GF-D8 (cell line): Measurements from ENCODE around the gene POLDIP2.

ENCODE experiments used
- DNase-seq: peaks from one replicate; lab custom pipeline; 2025; lab: John Stamatoyannopoulos, UW

Gene POLDIP2

DNA sequence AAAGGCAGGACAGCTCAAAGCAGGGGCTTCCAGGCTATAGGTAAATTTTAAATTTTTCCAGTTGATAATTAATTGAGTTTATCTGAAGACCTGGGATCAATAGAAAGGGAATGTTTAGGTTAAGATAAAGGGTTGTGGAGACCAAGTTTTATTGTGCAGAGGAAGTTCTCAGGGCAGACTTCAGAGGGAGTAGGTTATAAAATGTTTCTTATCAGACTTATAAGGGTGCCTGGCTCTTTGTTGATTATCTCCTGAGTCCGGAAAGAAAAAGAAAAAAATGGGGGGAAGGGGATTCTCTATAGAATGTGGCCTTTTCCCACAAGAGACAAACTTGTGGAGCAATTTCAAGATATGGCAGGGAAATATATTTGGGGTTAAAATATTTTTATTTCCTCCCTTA lies 32.8 kb upstream of the POLDIP2 start:
- DNase-seq: no peak

DNA sequence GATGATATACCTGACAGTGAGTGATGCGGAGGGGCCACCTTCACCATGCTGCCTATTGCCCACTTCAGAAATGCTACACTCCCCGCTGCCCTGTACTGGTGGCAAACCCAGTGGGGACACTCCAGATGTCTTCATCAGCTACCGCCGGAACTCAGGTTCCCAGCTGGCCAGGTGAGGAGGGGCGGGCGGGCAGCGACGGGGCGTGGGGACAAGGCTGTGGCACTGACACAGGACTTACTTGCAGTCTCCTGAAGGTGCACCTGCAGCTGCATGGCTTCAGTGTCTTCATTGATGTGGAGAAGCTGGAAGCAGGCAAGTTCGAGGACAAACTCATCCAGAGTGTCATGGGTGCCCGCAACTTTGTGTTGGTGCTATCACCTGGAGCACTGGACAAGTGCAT lies 30.8 kb upstream of the POLDIP2 start:
- no peak for DNase-seq

DNA sequence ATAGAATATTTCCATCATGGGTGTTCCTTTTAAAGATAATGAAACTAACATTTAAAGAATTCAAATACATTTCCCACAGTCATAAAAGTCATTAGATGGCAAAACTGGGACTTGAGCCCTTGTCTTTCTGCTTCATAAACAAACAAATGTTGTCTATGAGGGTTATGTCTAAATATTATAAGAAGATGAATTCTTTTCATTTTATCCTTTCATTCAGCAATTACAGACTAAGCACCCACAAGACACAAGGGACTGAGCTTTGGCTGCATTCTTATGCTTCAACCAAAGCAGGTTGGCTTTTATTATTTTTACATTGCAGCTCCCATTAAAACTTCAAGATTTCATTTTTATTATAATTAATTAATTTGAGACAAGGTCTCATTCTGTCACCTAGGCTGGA lies 29.1 kb upstream of the POLDIP2 start:
- DNase-seq: no peak

DNA sequence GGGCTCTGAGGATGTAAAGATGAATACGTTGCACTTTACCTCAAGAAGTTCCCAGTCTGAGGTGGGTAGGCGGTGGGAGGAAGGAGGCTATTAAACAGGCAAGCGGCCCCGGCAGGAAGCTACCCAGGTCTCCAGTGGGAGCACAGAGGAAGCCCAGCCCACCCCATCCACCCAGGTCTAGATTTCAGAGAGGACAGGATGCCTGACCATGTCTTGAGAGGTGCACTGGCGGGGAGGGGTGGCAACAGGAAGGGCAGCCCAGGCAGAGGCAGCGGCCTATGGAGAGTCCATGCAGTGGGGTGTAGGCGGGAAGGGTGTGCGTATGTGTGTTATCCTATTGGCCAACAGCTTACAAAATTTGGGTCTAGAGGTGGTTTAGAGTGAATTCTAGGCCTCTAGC lies 28.1 kb upstream of the POLDIP2 start:
- DNase-seq: no peak

DNA sequence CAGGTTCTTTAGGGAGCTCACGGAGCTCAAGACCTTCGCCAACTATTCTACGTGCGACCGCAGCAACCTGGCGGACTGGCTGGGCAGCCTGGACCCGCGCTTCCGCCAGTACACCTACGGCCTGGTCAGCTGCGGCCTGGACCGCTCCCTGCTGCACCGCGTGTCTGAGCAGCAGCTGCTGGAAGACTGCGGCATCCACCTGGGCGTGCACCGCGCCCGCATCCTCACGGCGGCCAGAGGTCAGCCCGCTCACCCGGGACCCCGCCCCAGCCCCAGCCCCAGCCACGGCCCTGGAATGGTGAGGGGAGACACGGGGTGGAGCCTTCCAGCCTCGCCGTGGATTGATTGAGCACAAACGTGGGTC lies 27.7 kb upstream of the POLDIP2 start:
- no peak for DNase-seq

DNA sequence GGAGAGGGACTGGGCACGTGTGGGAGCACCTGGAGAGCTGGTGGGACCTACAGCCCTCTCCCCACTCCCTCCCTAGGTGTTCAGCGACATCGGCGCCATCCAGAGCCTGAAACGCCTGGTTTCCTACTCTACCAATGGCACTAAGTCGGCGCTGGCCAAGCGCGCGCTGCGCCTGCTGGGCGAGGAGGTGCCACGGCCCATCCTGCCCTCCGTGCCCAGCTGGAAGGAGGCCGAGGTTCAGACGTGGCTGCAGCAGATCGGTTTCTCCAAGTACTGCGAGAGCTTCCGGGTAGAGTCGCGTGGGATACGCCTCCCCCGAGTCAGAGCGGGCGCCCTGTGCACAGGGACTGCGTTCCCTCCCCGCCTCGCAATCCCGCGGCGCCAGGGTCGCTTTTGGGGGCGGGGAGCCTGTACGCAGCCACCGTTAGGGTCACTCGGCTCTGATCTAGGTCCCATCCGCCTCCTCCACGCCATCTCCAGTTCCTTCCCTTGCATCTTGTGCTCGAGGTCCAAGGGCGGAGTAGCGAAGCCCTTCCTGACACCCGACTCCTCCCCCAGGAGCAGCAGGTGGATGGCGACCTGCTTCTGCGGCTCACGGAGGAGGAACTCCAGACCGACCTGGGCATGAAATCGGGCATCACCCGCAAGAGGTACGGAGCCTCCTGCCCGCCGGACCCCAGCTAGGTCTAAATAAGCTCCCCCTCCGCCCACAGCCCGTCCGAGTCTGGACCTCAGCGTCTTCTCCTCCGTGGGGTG lies 27.1 kb upstream of the POLDIP2 start:
- DNase-seq: no peak

DNA sequence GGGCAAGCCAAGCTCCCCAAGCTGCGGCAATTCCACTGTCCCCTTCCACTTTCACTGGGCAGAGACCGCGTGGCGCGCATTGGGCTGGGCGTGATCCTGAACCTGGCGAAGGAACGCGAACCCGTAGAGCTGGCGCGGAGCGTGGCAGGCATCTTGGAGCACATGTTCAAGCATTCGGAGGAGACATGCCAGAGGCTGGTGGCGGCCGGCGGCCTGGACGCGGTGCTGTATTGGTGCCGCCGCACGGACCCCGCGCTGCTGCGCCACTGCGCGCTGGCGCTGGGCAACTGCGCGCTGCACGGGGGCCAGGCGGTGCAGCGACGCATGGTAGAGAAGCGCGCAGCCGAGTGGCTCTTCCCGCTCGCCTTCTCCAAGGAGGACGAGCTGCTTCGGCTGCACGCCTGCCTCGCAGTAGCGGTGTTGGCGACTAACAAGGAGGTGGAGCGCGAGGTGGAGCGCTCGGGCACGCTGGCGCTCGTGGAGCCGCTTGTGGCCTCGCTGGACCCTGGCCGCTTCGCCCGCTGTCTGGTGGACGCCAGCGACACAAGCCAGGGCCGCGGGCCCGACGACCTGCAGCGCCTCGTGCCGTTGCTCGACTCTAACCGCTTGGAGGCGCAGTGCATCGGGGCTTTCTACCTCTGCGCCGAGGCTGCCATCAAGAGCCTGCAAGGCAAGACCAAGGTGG lies 24.0 kb upstream of the POLDIP2 start:
- no peak for DNase-seq

DNA sequence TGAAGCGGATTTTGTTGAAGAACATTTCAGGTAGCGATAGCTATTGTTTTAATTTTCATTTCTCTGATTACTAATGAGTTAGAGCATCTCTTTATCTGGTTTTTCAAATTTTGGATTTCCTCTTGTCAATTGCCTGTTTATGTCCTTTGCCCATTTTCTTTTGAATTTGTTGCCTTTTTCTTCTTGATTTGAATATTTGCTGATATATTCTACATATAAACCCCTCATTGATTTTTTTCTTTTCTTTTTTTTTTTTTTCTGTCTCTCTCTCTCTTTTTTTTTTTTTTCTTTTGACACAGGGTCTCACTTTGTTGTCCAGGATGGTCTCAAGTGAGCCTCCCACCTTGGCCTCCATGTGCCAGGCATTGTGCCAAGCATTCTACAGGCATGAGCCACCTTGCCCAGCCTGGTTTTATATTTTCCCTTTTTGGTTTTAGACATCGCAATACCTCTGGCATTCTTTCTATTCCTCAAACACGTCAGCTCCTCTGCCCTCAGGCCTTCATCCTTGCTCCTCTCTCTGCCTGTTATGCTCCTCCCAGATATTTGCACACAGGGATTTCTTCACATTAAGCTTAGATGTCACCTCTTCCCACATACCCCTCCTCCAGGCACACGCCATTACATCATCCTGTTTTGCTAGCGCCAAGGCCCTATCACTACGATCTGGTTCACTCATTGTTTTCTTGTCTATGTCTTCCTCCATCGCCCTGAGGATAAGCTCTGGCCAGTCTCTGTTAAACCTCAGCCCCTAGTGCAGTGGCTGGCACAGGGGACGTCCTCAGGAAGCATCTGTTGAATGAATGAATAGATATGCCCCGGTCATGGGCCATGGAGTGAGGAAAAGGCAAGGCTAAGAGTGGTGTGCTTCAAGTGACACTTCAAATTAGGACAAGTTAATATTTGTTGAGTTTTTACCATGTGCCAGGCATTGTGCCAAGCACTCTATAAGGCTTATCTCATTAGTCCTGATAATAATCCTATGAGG lies 22.8 kb upstream of the POLDIP2 start:
- no peak for DNase-seq

DNA sequence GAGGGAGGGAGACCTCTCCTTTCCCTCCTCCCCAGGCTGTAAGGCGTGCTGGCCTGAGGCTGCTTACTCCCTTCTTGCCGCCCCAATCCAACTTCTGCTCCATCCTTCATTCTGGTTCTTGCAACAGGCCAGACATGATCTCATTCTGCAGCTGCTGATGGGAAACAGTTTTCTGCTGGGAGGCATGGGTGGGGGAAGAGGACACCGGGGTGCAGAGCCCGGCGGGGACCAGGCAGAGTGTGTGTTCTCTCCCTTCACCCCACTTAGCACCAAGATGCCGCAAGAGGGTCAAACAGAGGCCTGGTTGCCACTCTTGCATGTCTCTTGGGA lies 15.6 kb upstream of the POLDIP2 start:
- DNase-seq: no peak

DNA sequence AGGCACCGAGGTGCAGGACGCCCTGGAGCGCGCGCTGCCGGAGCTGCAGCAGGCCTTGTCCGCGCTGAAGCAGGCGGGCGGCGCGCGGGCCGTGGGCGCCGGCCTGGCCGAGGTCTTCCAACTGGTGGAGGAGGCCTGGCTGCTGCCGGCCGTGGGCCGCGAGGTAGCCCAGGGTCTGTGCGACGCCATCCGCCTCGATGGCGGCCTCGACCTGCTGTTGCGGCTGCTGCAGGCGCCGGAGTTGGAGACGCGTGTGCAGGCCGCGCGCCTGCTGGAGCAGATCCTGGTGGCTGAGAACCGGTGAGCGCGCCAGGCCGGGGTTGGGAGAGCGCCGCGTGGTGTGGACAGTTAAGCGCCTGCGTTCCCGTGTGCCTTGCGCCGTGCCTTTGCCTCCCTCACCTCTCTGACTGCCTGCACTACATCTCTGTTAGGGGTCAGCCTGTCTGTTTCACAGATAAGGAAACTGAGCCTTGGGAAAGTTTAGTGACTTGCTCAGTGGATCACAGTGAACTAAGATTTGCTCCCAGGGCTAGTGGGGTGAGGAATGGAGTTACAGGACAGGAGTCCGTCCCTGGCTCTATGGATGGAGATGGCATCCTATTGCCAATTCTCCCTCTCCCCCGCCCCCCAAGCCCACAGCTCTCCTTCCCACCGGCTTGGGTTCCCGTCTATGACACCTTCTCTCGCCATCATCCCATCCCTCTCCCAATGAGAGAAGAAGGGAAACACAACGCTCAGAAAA lies 15.0 kb upstream of the POLDIP2 start:
- DNase-seq: no peak

DNA sequence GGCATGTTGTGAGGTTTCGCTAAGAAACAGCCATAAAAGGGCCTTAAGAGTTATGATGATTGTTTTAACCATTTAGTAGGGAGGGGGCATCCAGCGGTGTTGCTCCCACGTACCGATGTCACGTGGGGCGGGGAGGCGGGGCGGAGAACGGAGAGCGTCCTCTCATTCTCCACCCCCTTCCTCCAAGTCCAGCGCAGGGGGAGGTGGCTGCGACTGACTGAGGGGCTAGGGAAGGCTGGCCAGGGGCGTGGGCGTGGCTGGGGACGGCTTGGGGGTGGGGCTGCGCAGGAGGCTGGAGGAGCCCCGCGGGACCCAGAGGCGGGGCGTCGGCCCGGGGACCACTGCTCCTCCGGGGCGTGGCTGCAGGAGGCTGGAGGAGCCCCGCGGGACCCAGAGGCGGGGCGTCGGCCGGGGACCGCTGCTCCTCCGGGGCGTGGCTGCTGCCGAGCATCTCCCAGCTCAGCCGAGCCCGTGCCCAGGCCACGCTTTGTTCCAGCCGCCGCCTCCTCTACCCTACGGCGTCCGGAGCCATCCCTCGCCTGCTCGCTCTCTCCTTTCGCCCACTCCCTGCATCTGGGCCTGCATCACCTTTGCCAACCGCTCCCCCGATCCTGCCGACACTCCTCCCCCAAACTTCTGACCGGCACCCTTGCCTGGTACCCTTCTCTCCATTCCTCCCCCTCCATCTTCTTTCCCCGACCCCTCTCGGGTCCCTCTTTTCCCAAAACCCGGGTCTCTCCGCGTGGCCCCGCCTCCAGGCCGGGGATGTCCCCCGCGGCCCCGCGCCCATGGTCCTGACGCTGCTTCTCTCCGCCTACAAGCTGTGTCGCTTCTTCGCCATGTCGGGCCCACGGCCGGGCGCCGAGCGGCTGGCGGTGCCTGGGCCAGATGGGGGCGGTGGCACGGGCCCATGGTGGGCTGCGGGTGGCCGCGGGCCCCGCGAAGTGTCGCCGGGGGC lies 14.2 kb upstream of the POLDIP2 start, which contains the start of gene SARM1:
Gene SARM1, plus strand, starts transcription at position 450 of the 958 bp plus-strand sequence. Its CDS starts 339 bp downstream, at position 789.
- no peak for DNase-seq

DNA sequence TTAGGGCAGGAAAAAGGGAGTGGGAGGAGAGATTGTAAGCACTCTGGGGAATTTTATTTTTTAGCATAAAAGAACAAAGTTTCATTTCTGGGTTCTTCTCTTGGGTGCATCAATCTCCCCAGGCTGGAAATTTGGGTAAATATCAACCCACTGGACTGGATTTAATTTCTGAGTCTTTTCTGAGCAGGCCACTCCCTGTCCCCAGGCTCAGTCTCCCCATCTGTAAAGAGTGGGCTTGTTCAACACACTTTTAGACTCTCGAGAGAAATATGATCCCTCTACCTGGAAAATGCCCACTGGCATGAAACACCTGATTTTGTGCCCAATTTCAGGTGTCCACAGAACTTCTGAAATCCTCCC lies 13.4 kb upstream of the POLDIP2 start:
- DNase-seq: no peak

DNA sequence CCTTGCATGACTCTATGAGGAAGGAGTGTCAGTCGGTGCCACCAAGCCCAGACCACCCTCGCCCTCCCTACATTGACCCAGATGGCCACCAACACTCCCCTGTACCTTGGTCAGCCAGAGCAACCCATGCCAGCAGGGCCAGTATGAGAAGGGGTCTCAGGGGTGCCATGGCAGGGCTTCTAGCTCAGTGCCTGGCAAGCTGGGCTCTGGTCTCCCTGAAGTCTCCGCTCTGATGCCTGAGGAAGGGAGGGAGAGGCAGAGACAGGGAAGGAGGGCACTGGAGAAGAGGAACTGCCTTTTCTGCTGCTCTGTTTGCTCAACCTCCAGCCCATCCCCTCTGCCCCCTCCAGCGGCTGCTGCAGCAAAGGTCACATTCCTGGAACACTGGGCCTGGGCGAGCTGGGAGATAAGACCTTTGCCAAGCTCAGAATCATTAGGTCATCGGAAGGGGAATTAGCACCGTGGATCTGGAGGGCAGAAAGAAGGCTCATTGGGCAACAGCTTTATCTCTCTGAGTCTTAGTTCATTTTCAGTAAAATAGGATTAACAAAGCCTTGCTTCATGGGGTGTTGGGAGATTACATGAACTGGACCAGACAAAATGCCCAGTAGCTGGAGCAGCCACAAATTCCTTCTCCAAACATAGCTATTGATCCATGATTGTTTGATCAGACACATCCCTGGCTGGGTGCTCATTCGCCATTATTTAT lies 12.9 kb upstream of the POLDIP2 start, which contains the start of gene VTN:
Gene VTN, minus strand, starts transcription at position 273 of the 709 bp plus-strand sequence. Its CDS starts 104 bp downstream, at position 169.
- DNase-seq: no peak

DNA sequence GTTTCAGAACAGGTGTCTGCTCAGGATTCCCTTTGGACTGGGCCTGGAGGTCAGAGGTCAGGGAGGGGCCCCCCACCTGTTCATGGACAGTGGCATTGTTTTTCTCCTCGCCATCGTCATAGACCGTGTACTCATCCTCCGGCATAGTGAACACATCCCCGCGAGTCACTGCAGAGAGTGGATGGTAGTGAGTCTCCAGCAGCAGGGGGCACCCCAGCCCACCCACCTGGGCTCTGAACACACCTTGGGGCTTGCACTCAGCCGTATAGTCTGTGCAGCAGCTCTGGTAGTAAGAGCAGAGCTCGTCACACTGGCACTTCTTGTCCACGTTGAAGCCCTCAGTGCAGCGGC lies 12.3 kb upstream of the POLDIP2 start:
- DNase-seq: no peak

DNA sequence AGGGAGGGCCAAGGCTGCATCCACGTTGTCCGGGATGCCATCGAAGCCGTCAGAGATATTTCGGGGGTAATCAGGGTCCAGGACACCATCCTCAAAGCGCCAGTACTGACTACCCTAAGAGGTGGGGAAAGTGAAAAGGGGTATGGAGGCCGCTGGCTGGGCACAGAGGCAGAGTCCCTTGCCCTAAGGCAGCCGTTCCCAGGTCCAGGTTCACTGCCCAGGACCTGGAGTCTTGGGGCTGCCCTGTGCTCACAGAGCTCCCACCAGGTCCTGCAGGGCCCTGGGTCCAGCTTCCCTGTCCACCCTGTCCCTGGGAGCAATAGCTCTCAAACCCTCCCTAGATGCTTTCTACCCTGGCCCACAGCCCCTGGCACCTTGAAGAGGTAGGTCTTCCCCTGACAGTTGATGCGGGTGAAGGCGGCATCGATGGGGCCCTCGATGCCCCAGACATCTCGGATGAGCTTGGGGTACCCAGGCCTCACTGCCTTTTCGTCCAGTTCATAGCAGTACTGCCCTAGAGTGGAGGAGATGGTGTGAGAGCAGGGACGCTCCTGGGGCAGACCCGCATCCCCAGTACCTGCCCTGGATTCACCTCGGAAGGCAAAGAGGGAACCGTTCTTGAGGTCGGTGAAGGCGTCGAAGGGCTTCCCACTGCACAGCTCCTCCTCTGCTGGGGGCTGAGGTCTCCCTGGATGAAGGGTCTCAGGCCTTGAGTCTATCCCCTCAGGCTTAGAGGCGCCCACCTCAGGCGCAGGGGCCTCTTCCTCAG lies 11.8 kb upstream of the POLDIP2 start:
- DNase-seq: no peak

DNA sequence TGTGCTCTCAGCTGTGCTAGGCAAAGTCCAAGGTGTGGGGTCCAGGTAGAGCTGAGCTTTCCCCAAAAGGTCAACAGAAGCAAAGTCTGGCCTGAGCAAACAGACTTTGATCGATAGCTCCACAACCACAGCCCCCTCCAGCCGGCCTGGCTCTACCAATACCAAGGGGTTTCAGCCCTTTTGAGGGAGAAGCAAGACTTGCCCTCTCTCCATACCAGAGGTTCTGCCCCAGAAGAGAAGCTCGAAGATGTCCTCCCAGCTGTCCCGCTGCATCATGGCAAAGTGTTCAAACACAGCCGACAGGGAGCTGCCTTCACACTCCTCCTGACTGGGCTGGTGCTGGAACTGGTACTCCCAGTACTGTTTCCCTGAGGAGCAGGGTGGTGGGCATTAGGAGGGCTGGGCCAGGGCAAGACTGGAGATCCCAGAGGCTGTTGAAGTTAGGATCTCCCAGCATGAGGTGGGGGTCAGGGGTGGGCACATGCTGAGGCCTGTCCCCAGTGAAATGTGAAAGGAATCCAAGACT lies 11.0 kb upstream of the POLDIP2 start:
- no peak for DNase-seq

DNA sequence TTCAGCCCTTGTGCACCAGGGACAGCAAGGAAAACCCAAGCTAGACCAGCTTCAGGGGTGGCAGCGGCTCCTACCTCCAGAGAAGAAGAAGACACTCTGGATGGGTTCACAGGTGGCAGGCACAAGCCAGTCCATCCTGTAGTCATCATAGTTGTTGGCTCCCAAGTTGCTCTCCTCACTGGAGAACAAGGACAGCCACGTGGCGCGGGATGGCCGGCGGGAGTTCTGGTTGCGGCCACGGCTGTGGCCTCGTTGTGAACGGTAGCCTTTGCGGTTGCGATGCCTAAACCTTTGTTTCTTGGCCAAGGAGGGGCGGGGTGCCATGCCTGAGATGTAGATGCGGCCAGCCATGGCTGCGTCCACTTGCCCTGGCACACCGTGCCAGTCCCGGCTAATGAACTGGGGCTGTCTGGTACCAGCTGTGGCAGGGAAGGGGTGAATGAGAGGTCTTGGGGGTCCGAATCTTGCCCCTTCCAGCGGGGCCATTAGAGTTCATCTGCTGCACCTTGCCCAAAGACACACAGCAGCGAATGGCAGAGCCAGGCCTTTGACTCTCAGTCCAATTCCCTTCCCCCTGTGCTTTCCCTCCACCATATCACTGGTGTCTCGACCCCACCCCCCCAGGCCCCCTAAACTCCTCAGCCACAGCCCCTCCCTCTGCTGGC lies 10.4 kb upstream of the POLDIP2 start:
- DNase-seq: no peak

DNA sequence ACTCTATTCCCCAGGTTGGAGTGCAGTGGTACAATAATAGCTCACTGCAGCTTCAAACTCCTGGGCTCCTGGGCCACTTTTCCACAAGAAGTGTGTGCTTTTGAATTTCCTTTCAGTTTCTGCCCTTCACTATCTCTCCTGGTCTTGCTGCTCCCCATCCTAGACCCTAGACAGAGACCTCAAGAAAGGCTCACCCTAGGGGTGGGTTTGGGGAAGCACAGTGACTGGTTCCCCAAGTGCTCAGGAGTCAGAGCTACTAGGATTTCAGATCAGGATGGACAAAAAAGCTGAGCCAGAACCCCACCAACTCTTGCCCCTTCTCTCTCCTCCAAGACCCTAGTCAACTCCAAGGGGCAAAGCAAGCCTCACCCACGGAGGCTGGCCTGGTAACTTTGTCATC lies 9.3 kb upstream of the POLDIP2 start:
- DNase-seq: no peak

DNA sequence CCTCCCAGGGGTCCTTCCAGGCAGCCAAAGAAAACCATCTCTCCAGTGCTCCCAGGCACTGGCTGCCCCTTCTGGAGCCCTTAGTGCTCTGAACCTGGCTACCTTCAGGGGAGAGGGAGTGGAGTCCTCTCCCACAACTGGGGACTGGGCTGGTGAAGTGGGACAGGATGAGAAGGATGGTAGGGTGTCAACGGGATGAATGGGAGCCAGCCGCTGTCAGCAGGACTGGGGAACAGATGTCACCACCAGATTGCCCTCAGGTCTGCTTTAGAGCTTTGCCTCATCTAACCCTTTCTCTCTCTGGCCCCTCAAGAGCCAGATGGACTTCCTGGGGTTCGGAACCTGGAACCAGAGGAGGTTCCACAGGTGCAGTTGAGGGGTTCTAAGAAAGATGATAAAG lies 8.2 kb upstream of the POLDIP2 start:
- DNase-seq: no peak
